NB4 (cell line): ENCODE data around the gene SPATA6L.

Experiments used
- DNase-seq: peaks from one replicate; pipeline ENCODE4 v3.0.0; 2010; ENCODE audit warnings: low read depth
- H3K4me3 ChIP-seq: one replicate; pipeline ENCODE4 v1.5.1; 2011; ENCODE audit warnings: mild to moderate bottlenecking, low read depth, low read length, moderate library complexity
- CTCF ChIP-seq: IDR thresholded peaks from one replicate; pipeline ENCODE4 v1.5.1; 2012; ENCODE audit warnings: low read depth, low read length
- MAX ChIP-seq: IDR thresholded peaks from 2 replicates; pipeline ENCODE4 v1.6.1; 2011; ENCODE audit warnings: low read depth, low read length
- MYC ChIP-seq: IDR thresholded peaks from 2 replicates; pipeline ENCODE4 v1.6.1; 2011; ENCODE audit warnings: low read depth, low read length
- POLR2A ChIP-seq: IDR thresholded peaks from 2 replicates; pipeline ENCODE4 v1.6.1; 2011; ENCODE audit warnings: mild to moderate bottlenecking; ENCODE audit not compliant: insufficient read length; ENCODE audit errors: extremely low read depth

SPATA6L gene

GRCh38 chr9:4585135-4585534 is 81.1 kb downstream of the SPATA6L start:
- no peak overlapping the region for H3K4me3 ChIP-seq
- TF ChIP-seq POLR2A = no peak
- no peak for TF ChIP-seq CTCF
- TF ChIP-seq MYC = no peak
- TF ChIP-seq MAX = no peak
- DNase-seq = peak; percentile 34

GRCh38 chr9:4584636-4585035 is 81.6 kb downstream of the SPATA6L start:
- TF ChIP-seq MYC (no peak), POLR2A (no peak)

GRCh38 chr9:4583001-4583400 is 83.3 kb downstream of the SPATA6L start:
- H3K4me3 ChIP-seq = no peak overlapping the region
- TF ChIP-seq CTCF (no peak), MYC (no peak), MAX (no peak), POLR2A (no peak)

More at GRCh38 chr9:4584636-4585035, 81.6 kb downstream of the SPATA6L start:
- DNase-seq = no peak
- H3K4me3 ChIP-seq = no peak overlapping the region

GRCh38 chr9:4581861-4582565 is 84.3 kb downstream of the SPATA6L start:
- H3K4me3 ChIP-seq = no peak overlapping the region
- TF ChIP-seq MAX (no peak), CTCF (no peak), MYC (no peak), POLR2A (no peak)
- DNase-seq = no peak

More at GRCh38 chr9:4583001-4583400, 83.3 kb downstream of the SPATA6L start:
- DNase-seq = no peak

GRCh38 chr9:4581035-4581760 is 85.1 kb downstream of the SPATA6L start:
- H3K4me3 ChIP-seq = no peak overlapping the region
- DNase-seq = no peak
- no peak for TF ChIP-seq POLR2A
- no peak for TF ChIP-seq MYC
- no peak for TF ChIP-seq CTCF
- TF ChIP-seq MAX = no peak

GRCh38 chr9:4579001-4579400 is 87.3 kb downstream of the SPATA6L start:
- DNase-seq = no peak
- TF ChIP-seq POLR2A (no peak), MYC (no peak), MAX (no peak), CTCF (no peak)
- H3K4me3 ChIP-seq = no peak overlapping the region
